ENCODE data around the gene ANKZF1.
"Not testable (repeated sequence)": the region's sequence is repeated elsewhere in the genome, so short reads cannot be mapped to it uniquely, and the experiment has no call there.

ANKZF1 gene

GRCh38 chr2:219201331-219201730 is 28.3 kb upstream of the ANKZF1 start:
- not testable (repeated sequence) for H3K27me3 Mint-ChIP-seq; H3K4me1 Mint-ChIP-seq; H3K9me3 Mint-ChIP-seq; H3K27ac Mint-ChIP-seq; DNase-seq (ENCODE audit: low spot score in 2 of 2); ATAC-seq (ENCODE audit: low read depth); H3K4me3 Mint-ChIP-seq; H3K36me3 Mint-ChIP-seq

DNA sequence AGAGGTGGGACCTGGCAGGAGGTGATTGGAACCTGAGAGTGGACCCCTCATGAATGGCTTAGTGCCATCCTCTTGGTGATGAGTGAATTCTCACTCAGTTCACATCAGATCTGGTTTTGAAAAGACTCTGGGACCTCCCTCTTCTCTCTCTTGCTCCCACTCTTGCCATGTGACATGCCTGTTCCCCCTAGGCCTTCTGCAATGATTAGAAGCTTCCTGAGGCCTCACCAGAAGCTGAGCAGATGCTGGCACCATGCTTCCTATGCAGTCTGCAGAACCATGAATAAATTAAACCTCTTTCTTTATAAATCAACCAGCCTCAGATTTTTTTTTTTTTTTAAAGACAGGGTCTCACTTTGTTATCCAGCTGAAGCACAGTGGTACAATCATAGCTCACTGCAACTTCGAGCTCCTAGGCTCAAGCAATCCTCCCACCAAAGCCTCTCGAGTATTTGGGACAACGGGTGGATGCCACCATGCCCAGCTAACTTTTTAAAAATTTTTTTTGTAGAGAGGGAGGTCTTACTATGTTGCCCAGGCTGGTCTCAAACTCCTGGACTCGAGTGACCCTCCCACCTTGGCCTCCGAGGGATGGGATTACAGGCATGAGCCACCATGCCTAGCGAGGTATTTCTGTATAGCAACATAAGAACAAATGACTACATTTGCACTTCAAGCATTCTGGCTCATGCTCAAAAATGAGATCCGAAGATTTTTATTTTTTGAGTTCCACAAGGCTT is 25.0 kb upstream of the ANKZF1 start:
- peaks cover 13% of the 10 kb centered on the region for H3K4me1 Mint-ChIP-seq
- no peak for DNase-seq (ENCODE audit: low spot score in 2 of 2)
- no peak overlapping the region for H3K27ac Mint-ChIP-seq

DNA sequence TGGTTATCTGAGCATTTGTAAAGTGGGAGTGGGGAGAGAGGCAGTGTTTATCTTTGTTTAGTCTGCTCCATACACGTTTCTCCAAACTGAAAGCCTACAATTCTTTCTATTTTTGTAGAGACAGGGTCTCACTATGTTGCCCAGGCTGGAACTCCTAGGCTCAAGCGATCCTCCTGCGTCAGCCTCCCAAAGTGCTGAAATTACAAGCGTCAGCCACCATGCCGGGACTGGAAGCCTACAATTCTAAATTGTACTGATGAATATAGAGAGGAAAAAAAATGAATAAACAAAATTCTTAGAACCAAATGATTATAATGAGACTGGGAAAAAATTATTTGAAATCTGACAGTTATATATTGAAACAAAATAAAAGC is 24.5 kb upstream of the ANKZF1 start:
- Mint-ChIP-seq H3K9me3 (no peaks in the 10 kb centered on the region), H3K27me3 (no peaks in the 10 kb centered on the region)

More for the DNA sequence above, 25.0 kb upstream of the ANKZF1 start:
- peaks cover under 1% of the 10 kb centered on the region for H3K27me3 Mint-ChIP-seq
- H3K36me3 Mint-ChIP-seq: no peaks in the 10 kb centered on the region
- H3K4me3 Mint-ChIP-seq: no peak overlapping the region
- no peaks in the 10 kb centered on the region for H3K9me3 Mint-ChIP-seq
- no peak for ATAC-seq (ENCODE audit: low read depth)

DNA sequence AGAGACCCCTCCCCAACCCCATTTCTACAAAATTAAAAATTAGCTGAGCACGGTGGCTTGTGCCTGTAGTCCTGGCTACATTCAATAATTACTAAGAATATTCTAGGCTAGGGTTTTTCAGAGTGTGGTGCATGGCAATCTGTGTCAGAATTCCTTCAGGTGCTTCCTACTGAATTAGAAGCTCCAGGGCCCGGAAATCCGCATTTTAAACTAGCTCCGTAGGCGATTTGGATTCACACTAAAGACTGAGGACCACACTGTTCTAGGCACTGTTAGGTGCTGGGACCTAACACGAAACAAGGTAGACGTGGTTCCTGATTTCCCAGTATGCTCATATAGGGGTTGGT is 23.7 kb upstream of the ANKZF1 start:
- Mint-ChIP-seq H3K4me3 (peak overlapping the region; percentile 82), H3K36me3 (no peaks in the 10 kb centered on the region), H3K27me3 (no peaks in the 10 kb centered on the region), H3K4me1 (peaks cover 13% of the 10 kb centered on the region), H3K27ac (peak overlapping the region; percentile 86), H3K9me3 (no peaks in the 10 kb centered on the region)
- ATAC-seq (ENCODE audit: low read depth) (no peak), DNase-seq (ENCODE audit: low spot score in 2 of 2) (no peak)

More for the DNA sequence above, 24.5 kb upstream of the ANKZF1 start:
- Mint-ChIP-seq H3K4me1 (peaks cover 13% of the 10 kb centered on the region), H3K27ac (no peak overlapping the region), H3K36me3 (no peaks in the 10 kb centered on the region), H3K4me3 (no peak overlapping the region)
- ATAC-seq (ENCODE audit: low read depth) (no peak), DNase-seq (ENCODE audit: low spot score in 2 of 2) (no peak)

- peaks cover 16% of the 10 kb centered on the region for H3K4me1 Mint-ChIP-seq
- no peaks in the 10 kb centered on the region for H3K36me3 Mint-ChIP-seq
- peak; percentile 91 for ATAC-seq (ENCODE audit: low read depth)
Observed at GRCh38 chr2:219206328-219207133, 23.1 kb upstream of the ANKZF1 start, which contains the start of gene ZFAND2B. Gene ZFAND2B (plus strand): TSS chr2:219206782. CDS start chr2:219206988, 206 bp downstream.

DNA sequence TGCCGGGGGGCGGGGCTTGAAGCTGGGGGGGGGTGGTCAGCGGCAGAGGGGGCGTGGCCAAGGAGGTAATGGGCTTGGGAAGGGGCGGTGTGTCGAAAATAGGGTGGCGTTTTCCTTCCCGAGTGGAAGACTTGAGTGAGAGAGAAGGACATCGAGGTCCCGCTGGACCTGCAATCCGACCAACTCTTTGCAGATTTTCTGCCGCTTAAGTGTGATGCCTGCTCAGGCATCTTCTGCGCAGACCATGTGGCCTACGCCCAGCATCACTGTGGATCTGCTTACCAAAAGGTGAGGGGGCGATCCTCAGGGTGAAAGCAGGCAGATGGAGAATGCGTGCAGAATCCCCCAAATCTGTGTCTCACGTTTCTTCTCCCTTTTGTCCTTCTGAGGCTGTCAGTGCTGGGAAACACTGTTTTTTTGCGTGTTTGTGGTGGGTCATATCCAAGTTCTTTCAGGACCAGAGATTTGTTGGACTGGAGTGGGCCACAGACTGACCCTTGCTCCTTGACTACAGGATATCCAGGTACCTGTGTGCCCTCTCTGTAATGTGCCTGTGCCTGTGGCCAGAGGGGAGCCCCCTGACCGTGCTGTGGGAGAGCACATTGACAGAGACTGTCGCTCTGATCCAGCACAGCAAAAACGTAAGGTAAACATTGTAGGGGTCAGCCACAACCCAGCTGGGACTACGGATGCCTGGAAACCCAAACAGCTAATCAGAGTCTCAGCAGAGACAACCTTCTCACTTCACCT is 22.3 kb upstream of the ANKZF1 start:
- Mint-ChIP-seq H3K9me3 (no peaks in the 10 kb centered on the region), H3K4me1 (peaks cover 19% of the 10 kb centered on the region)
- no peak for ATAC-seq (ENCODE audit: low read depth)

More at GRCh38 chr2:219206328-219207133, 23.1 kb upstream of the ANKZF1 start, which contains the start of gene ZFAND2B:
- Mint-ChIP-seq H3K4me3 (peak within 1 kb of the TSS; percentile 82), H3K9me3 (no peaks in the 10 kb centered on the region), H3K27ac (peak within 1 kb of the TSS; percentile 86), H3K27me3 (no peaks in the 10 kb centered on the region)
- DNase-seq (ENCODE audit: low spot score in 2 of 2): peak; percentile 94 to 96

GRCh38 chr2:219207884-219208740 is 21.5 kb upstream of the ANKZF1 start:
- Mint-ChIP-seq H3K9me3 (no peaks in the 10 kb centered on the region), H3K4me1 (peaks cover 19% of the 10 kb centered on the region), H3K36me3 (no peaks in the 10 kb centered on the region)

More for the DNA sequence above, 22.3 kb upstream of the ANKZF1 start:
- Mint-ChIP-seq H3K4me3 (peak overlapping the region; percentile 82), H3K27ac (peak overlapping the region; percentile 86), H3K27me3 (no peaks in the 10 kb centered on the region), H3K36me3 (no peaks in the 10 kb centered on the region)
- no peak for DNase-seq (ENCODE audit: low spot score in 2 of 2)

GRCh38 chr2:219209236-219210195 is 20.1 kb upstream of the ANKZF1 start:
- no peak for DNase-seq (ENCODE audit: low spot score in 2 of 2)
- no peak for ATAC-seq (ENCODE audit: low read depth)
- peak overlapping the region; percentile 28 for H3K27ac Mint-ChIP-seq
- peaks cover 3% of the 10 kb centered on the region for H3K36me3 Mint-ChIP-seq
- H3K9me3 Mint-ChIP-seq: no peaks in the 10 kb centered on the region
- peaks cover 19% of the 10 kb centered on the region for H3K4me1 Mint-ChIP-seq
- H3K4me3 Mint-ChIP-seq: no peak overlapping the region
- H3K27me3 Mint-ChIP-seq: no peaks in the 10 kb centered on the region

More at GRCh38 chr2:219207884-219208740, 21.5 kb upstream of the ANKZF1 start:
- ATAC-seq (ENCODE audit: low read depth): no peak
- Mint-ChIP-seq H3K27ac (no peak overlapping the region), H3K4me3 (peak overlapping the region; percentile 82), H3K27me3 (no peaks in the 10 kb centered on the region)
- DNase-seq (ENCODE audit: low spot score in 2 of 2): no peak

- DNase-seq (ENCODE audit: low spot score in 2 of 2) (no peak), ATAC-seq (ENCODE audit: low read depth) (no peak)
- Mint-ChIP-seq H3K36me3 (peaks cover 3% of the 10 kb centered on the region), H3K27me3 (no peaks in the 10 kb centered on the region), H3K4me3 (no peak overlapping the region), H3K9me3 (no peaks in the 10 kb centered on the region), H3K27ac (no peak overlapping the region), H3K4me1 (peaks cover 19% of the 10 kb centered on the region)
Observed at GRCh38 chr2:219210196-219210885, 19.3 kb upstream of the ANKZF1 start.

GRCh38 chr2:219210886-219211362 is 18.7 kb upstream of the ANKZF1 start:
- Mint-ChIP-seq H3K4me1 (peaks cover 19% of the 10 kb centered on the region), H3K4me3 (no peak overlapping the region)

DNA sequence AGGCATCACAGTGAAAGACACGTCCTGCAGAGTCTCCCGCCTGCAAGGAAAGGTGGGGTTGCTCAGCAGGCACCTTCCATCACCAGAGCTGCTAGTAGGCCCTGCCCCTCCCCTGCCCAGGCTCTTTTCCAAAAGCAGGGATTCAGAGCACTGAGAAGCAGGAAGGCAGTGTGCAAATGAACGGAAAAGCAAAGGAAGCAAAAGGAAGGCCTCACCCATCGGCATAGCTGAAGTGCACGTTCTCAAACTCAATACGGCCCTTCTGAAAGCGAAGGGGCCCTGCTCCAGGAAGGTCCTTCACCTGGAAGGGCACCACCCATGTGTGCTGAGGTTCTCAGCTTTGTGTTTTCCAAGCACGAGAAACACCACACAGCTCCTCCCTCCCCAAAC is 16.6 kb upstream of the ANKZF1 start:
- peaks cover 3% of the 10 kb centered on the region for H3K36me3 Mint-ChIP-seq
- no peaks in the 10 kb centered on the region for H3K27me3 Mint-ChIP-seq
- ATAC-seq (ENCODE audit: low read depth): no peak
- DNase-seq (ENCODE audit: low spot score in 2 of 2): no peak
- H3K9me3 Mint-ChIP-seq: no peaks in the 10 kb centered on the region
- no peak overlapping the region for H3K4me3 Mint-ChIP-seq
- H3K27ac Mint-ChIP-seq: no peak overlapping the region
- H3K4me1 Mint-ChIP-seq: peaks cover 19% of the 10 kb centered on the region

More at GRCh38 chr2:219210886-219211362, 18.7 kb upstream of the ANKZF1 start:
- DNase-seq (ENCODE audit: low spot score in 2 of 2) (no peak), ATAC-seq (ENCODE audit: low read depth) (no peak)
- peak overlapping the region; percentile 63 for H3K27ac Mint-ChIP-seq
- H3K36me3 Mint-ChIP-seq: peaks cover 3% of the 10 kb centered on the region
- H3K27me3 Mint-ChIP-seq: no peaks in the 10 kb centered on the region
- no peaks in the 10 kb centered on the region for H3K9me3 Mint-ChIP-seq

Data from memory B cell (primary cell).